ENCODE data around the gene FRG2C.

DNA sequence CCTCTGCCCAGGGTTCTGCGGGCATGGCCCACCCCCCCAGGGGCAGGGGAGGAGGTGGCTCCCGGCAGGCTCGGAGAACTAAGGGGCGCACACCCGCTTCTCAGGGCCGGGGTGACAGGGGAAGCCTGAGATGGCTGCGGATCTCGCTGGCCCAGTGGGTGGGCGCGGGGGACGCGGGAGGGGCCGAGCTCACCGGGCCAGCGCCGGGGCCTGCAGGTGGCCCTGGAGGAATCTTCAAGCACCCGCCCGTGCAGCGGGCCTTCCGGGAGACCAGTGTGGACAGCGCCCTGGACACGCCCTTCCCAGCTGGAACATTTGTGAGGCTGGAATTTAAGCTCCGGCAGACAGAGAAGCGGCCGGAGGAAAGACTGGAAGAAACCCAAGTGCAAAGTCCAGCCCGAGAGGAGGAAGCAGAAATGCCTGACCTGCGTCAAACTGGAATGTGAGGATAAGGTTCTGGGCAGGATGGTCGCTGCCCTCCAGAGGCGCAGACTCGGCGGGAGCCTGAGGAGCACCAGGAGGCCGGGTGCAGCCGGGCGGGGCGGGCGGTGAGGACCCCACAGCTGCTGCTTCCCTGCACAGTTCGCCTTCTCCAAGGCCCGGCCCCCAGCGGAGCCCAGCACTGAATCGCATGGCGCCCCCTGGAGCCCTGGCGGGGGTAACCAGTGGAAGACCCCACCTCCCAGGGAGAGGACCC is 5.6 kb upstream of the FRG2C start:
- peak in 2 of 5 experiments; percentile 10 to 20 for TF ChIP-seq CTCF (IDR thresholded peaks at IDR 0.05)
- TF ChIP-seq POLR2A (IDR thresholded peaks at IDR 0.05), result peak; percentile 36
